PFSK-1 (cell line): ENCODE data around the gene ANKMY1.

Experiments
- POLR2AphosphoS5 ChIP-seq: IDR thresholded peaks from 2 replicates; pipeline ENCODE4 v1.6.1; 2012; ENCODE audit warnings: low read depth, mild to moderate bottlenecking, control low read depth, low read length, moderate library complexity
- REST ChIP-seq, 2 experiments: IDR thresholded peaks; 2 replicates each; pipeline versions ENCODE4 v1.6.1 to v1.8.0; 2011 to 2012; ENCODE audit warnings: low read depth in 2 of 2, low read length in 2 of 2, control low read depth in 1 of 2, inconsistent platforms in 1 of 2, mild to moderate bottlenecking in 1 of 2, moderate library complexity in 1 of 2; ENCODE audit not compliant: insufficient read depth in 1 of 2
- TAF1 ChIP-seq: IDR thresholded peaks from 2 replicates; pipeline ENCODE4 v1.6.1; 2012; ENCODE audit warnings: low read length, control low read depth, borderline replicate concordance; ENCODE audit not compliant: insufficient read depth

- TF ChIP-seq POLR2AphosphoS5 (no peak), REST (IDR thresholded peaks at IDR 0.05; ENCODE audit: insufficient read depth in 1 of 2, low read depth in 2 of 2, low read length in 2 of 2) (no peak), TAF1 (no peak)
Observed at GRCh38 chr2:240582781-240583180, 25.0 kb upstream of the ANKMY1 start.
